GM21515 (cell line): ENCODE data around the gene DLAT.
"Not testable (repeated sequence)": the region's sequence is repeated elsewhere in the genome, so short reads cannot be mapped to it uniquely, and the experiment has no call there.

Experiments used
- ATAC-seq: cut with Tn5 transposase; IDR thresholded peaks from one replicate; pipeline ENCODE4 v1.9.1; 2021; ENCODE audit not compliant: unreplicated experiment

DLAT gene

DNA sequence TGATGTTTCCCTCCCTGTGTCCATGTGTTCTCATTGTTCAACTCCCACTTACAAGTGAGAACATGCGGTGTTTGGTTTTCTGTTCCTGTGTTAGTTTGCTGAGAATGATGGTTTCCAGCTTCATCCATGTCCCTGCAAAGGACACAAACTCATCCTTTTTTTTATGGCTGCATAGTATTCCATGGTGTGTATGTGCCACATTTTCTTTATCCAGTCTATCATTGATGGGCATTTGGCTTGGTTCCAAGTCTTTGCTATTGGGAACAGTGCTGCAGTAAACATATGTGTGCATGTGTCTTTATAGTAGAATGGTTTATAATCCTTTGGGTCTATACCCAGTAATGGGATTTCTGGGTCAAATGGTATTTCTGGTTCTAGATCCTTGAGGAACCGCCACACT lies 21.4 kb downstream of the DLAT start:
- not testable (repeated sequence) for ATAC-seq

- not testable (repeated sequence) for ATAC-seq
These were observed 23.0 kb downstream of the DLAT start for GRCh38 chr11:112048256-112048655.

DNA sequence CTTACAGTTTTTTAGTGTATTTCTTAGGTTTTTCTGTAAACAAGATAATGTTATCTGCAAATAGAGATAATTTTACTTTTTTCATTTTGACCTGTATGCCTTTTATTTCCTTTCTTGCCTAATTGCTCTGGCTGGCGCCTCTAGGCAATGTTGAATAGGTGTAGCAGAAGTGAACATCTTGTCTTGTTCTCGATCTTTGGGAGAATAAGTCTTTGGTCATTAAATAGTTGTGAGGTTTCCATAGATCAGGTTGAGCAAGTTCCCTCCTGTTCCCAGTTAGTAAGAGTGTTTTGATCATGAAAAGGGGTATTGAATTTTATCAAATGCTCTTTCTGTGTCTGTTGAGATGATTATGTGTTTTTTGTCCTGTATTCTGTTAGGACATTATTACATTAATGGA lies 24.6 kb downstream of the DLAT start:
- ATAC-seq, result no peak

DNA sequence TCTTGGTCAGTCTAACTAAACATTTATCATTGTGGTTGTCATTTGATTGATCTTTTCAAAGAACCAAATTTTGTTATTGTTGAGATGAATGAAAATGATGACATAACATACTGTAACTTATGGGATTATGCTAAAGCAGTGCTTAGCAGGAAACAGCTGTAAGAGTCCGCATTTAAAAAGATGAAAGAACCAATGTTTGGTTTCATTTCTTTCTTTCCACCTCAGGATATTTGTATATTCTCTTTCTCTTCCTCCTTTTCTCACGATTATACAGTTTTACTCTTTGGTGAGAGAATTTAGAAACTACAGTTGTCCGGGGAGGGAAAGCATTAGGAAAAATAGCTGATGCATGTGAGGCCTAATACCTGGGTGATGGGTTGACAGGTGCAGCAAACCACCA lies 25.5 kb downstream of the DLAT start:
- ATAC-seq, result peak; percentile 89

DNA sequence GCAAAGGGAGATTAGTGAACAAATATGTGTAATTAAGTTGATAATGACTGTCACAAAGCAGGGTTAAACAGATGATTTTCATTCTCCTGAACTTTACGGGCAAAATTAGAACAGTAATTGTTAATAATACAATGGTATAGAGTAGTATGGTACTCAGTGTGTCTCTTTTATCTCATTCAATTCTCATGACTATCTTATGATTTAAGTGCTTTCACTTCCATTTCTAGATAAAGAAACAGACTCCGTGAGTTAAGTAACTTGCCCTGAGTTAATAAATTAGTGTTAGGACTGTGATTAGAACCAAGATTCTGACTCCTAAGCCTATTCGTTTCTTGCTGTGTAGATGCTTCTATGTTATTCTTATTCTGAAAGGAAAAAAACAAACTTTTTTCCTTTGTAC lies 26.6 kb downstream of the DLAT start:
- ATAC-seq, result no peak

- no peak for ATAC-seq
These were observed 32.0 kb downstream of the DLAT start for GRCh38 chr11:112057170-112057569.

- ATAC-seq, result no peak
These were observed 32.9 kb downstream of the DLAT start for GRCh38 chr11:112058103-112058502.

- no peak for ATAC-seq
These were observed 37.7 kb downstream of the DLAT start for GRCh38 chr11:112062923-112063322.

GRCh38 chr11:112073941-112074811 lies 49.0 kb downstream of the DLAT start, which contains the start of the genes NKAPD1 and PIH1D2:
NKAPD1 (plus strand) TSS chr11:112074299; CDS start chr11:112075575, 1,276 bp downstream.
PIH1D2 (minus strand) TSS chr11:112074017; CDS start chr11:112073174, 843 bp downstream.
- peak; percentile 87 for ATAC-seq

DNA sequence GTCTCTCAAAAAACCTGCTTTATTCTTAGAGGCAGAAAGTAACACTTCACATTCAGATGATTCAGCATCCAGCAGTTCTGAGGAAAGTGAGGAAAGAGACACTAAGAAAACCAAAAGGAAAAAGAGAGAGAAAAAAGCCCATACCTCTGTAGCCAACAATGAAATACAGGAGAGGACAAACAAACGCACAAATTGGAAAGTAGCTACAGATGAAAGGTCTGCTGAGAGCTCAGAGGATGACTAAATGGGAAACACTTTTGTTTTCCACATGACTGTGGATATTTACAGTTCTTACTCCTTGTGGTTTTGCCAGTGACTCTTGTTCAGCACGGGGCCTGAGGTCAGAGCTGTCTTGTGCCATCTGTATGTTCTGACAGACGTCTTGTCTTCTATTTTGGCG lies 57.5 kb downstream of the DLAT start:
- no peak for ATAC-seq

DNA sequence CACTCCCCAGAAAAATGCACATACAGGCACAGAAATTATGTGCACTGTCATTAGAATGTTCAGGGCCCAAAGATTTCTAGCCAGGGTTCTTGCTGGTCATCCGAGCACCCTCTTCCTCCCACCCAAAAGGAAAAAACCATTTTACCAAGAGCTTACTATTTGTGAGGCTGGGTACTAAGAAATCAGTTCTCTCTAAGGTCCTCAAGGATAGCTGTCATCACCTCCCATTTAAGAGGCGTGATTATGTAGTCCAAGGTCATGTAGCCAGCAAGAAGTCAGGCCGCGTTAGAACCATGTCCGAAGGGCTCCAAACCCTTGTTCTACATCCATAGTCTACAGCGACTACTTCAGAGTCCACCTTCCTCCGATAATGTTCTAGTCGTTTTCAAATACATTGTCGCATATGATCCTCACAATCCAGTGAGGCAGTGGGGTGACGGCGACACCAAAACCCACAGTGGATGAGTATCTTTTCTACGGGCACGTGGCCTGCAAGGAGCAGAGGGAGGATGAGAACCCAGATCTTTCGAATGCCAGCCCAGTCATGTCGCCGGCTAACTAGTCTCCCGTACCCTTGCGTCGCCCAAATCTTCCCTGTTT lies 60.7 kb downstream of the DLAT start:
- peak; percentile 31 for ATAC-seq

- ATAC-seq, result peak; percentile 89
These were observed 61.4 kb downstream of the DLAT start, which contains the start of the genes SDHD and TIMM8B for GRCh38 chr11:112086422-112087191. SDHD (plus strand) TSS chr11:112086873; CDS start chr11:112086908, 35 bp downstream. TIMM8B (minus strand) TSS chr11:112086756; CDS start chr11:112086723, 33 bp downstream.

- no peak for ATAC-seq
These were observed 62.0 kb downstream of the DLAT start for GRCh38 chr11:112087212-112087611.

GRCh38 chr11:112095302-112095701 lies 70.1 kb downstream of the DLAT start:
- ATAC-seq, result not testable (repeated sequence)

GRCh38 chr11:112096194-112096593 lies 71.0 kb downstream of the DLAT start:
- ATAC-seq, result no peak

- ATAC-seq, result no peak
These were observed 72.7 kb downstream of the DLAT start for GRCh38 chr11:112097734-112098528.

DNA sequence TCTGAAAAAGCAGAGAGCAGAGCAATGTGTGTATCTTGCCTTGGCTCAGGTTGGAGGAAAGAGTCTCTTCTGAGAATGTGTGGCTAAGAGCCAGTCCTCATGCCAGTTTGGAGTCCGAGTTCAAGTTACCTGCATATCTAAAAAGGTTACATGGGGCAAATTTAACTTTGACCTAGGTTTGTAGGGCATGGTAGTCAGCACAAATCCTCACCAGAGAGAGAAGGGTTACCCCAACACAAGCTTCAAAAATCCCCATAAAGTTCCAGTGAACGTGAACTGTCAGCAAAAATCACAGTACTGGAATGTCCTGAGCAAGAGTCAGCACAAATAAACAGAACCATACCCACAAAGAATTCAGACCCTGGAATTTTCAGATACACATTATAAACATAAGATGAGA lies 75.3 kb downstream of the DLAT start:
- ATAC-seq, result no peak

DNA sequence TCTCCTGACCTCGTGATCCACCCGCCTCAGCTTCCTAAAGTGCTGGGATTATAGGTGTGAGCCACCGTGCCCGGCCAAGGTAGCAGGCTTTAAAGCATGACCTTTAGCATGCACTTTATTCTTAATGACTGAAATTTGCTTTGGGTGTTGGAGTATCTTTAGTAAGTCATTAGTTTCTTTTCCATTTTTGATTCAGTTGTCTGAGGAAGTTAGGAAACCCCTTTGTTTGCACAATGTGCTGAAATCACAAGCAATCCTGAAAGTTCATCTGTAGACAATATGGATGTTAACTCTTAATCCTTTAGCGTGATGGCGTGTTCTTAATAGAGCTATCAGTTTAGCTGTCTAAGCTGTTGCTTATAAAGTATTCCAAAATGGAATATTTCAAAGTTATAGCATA lies 78.2 kb downstream of the DLAT start:
- ATAC-seq, result no peak

GRCh38 chr11:112106070-112106469 lies 80.9 kb downstream of the DLAT start:
- ATAC-seq, result no peak
